DMS 273 (cell line): Measurements from ENCODE around the gene CLIP2.
A peak's percentile ranks its signal among the peaks of the same experiment; 100 is the strongest.
"Not testable (repeated sequence)": the region's sequence is repeated elsewhere in the genome, so short reads cannot be mapped to it uniquely, and the experiment has no call there.

Source experiments
- DNase-seq: peaks from one replicate; lab custom pipeline; 2025; ENCODE audit not compliant: unreplicated experiment; lab: John Stamatoyannopoulos, UW

CLIP2 gene

DNA sequence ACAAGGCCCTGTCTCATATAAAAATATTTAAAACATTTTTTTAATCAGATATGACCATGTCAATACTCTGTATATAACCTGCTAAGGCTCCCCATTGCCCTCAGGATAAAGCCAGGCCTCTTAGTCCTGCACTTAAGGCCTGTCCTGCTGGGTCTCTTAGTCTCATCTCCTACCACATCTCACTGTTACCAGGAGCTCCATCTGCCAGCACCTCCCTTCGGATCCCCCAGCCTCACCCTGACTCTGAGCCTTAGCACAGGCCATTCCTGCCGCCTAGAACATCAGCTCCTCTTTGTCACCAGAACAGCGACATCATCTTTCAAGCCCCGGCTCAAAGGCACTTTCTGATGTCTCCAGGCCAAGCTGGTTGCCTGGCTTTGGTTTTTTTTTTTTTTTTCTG, 138.8 kb downstream of the CLIP2 start:
- no peak for DNase-seq

DNA sequence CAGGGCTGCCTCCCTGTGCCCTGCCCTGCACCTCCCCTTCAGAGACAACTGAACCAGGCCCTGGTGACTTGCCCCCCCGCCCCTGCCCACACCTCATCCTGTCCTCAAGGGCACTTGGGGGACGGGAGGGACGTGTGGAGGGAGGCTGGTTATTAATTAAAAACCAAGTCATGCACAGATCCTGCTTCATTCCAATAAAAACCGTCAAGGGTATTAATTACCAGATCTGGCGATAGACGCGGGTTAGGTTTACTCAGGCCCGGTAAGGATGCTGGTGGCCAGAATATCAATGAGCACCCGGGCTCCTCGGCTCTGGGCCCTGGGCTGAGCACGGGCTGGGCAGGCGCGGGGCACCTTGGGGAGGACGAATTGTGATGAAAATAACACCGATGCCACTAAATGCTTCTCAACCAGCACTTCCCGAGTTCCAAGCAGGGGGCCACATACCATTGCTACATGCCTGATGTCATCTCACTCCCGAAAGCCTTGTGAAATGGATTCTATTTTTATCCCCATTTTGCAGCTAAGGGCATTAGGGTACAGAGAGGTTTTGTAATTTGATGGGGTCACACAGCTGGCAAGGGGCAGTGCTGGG, 140.0 kb downstream of the CLIP2 start:
- DNase-seq, result peak; percentile 39

DNA sequence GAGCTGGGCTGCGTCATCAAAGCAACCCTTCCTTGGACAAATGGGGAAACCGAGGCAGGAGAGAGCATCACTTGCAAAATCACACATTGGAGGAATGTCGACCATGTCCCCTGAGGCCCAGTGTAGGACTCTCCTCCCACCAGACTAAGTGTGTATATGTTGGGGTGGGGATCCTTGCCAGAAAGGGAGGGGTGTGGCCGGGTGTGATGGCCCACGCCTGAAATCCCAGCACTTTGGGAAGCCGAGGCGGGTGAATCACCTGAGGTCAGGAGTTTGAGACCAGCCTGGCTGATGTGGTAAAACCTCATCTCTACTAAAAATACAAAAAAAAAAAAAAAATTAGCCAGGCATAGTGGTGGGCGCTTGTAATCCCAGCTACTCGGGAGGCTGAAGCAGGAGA, 141.2 kb downstream of the CLIP2 start:
- not testable (repeated sequence) for DNase-seq

DNA sequence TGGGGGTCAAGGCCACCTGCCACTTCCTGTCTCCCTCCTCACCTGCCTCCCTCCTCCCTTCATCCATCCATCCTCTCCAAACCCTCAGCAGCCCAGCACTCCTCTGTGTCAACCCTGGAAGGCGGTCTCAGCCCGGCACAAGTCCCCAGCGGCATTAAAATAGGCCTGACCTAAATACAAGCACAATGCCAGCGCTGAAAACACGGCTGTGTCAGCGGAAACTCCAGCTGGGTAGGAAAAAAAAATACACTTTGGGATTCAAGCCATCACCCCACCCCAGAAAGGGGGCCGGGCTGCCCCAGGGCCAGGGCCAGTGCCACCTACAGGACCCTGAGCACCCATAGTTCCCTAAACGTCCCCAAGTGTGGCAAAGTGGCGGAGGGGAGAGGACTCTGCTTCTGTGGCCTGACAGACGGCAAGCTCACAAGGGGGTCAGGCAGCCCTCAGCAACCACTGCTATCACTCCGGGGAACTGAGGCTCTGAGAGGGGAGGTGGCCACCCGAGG, 141.8 kb downstream of the CLIP2 start:
- DNase-seq, result no peak

DNA sequence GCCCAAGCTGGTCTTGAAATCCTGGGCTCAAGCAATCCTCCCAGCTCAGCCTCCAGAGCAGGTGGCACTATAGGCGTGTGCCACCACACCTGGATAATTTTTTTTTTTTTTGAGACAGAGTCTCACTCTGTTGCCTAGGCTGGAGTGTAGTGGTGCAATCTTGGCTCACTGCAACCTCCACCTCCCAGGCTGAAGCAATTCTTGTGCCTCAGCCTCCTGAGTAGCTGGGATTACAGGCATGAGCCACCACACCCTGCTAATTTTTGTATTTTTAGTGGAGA, 148.0 kb downstream of the CLIP2 start:
- DNase-seq, result not testable (repeated sequence)

DNA sequence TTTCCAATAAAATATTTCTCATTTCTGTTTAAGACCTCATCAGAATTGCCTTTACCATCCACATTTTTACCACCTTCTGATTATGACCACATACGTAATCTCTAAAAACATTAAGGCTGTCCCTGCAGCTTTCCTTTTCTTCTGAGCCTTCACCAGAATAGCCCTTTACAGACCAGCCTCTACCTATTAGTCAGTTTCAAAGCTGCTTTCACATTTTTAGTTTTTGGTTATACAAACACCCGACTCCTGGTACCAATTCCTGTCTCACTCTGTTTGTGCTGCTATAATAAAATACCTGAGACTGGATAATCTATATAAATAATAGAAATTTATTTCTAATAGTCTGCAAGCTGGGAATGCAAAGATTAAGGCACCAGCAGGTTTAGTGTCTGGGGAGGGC, 149.1 kb downstream of the CLIP2 start:
- no peak for DNase-seq

DNA sequence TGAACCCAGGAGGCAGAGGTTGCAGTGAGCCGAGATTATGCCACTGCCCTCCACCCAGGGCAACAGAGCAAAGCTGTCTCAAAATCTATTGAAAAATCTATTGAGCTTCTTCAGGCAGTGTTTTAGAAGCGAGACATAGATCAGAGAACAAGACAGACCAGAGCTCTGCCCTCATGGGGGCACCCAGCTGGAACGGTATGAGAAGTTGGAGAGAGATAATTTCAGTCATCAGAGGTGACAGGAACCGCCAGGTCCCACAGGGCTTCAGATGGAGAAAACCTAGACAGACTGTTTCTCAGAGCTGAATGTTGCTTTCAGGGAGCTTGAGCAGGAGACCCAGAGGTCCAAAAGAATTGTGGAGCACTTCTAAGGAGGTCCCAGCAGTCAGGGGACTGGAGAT, 150.3 kb downstream of the CLIP2 start:
- DNase-seq, result no peak

DNA sequence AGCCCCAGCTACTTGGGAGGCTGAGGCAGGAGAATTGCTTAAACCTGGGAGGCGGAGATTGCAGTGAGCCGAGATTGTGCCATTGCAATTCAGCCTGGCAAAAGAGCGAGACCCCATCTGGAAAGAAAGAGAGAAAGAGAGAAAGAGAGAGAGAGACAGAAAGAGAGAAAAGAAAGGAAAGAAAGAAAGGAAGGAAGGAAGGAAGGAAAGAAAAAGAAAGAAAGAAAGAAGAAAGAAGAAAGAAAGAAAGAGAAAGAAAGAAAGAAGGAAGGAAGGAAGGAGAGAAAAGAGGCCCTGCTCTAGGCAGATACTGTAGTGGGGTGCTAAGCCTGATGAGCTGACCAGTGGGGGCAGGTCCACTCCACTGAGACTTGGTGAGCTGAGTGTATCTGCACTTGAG, 150.9 kb downstream of the CLIP2 start:
- DNase-seq, result not testable (repeated sequence)

DNA sequence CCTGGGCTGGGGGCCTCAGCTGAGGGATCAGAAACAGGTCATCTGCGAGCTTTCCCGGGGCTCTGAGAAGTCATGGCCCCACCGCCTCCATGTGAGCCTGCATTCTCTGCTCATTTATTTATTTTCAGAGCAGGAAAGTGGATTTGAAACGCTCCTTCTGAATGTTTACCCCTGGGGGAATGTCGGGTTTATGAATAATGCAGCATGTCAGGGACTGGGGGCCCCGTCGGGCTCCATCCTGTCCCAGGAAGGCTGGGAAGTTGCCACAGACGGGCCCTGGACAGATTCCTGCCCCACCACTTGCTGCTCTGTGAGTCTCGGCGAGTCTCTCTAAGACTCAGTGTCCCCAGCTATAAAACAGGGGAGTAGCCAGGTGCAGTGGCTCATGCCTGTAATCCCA, 152.6 kb downstream of the CLIP2 start:
- no peak for DNase-seq

DNA sequence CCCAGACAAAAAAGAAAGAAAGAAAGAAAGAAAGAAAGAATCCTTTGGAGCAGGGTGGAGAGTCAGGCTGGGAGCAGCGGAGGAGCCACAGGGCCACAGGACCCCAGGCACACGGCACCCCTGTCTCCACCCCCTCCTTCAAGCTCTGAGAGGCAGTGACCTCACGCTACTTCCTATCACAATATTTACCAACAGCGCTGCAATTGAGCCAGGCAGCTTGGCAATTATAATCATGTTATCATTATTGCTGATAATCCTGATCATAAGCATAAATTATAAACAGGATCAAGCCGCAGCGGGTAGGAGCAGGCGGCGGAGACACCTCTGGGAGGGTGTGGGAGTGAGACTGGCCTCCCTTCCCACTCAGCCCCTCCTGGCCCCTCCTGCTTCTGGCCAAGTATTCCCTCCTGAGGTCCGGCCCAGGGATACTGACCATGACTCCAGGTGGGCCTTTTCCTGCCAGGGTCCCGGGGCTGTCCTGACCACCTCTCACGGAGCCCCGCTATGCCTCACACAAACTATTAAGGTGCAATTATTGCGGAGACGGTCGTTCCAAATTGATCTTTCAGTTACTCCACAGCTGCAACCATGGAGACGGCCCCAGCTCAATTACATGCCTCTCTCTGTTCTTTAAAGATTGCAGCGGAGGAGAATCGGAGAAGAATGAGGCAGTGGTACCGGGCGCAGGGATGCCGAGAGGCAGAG, 154.5 kb downstream of the CLIP2 start:
- DNase-seq, result no peak

DNA sequence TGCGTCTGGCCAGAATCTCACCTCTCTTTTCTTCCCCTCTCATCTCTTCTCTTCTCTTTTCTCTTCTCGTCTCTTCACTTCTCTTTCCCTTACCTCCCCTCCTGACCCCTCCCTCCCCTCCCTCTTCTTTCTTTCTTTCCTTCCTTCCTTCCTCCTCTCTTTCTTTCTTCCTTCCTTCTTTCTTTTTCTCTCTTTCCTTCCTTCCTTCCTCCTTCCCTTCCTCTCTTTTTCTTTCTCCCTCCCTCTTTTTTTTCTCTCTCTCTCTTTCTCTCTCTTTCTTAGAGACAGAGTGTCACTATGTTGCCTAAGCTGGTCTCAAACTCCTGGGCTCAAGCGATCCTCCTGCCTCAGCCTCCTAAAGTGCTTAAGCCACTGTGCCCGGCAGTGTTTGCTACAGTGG, 159.9 kb downstream of the CLIP2 start:
- no peak for DNase-seq

DNA sequence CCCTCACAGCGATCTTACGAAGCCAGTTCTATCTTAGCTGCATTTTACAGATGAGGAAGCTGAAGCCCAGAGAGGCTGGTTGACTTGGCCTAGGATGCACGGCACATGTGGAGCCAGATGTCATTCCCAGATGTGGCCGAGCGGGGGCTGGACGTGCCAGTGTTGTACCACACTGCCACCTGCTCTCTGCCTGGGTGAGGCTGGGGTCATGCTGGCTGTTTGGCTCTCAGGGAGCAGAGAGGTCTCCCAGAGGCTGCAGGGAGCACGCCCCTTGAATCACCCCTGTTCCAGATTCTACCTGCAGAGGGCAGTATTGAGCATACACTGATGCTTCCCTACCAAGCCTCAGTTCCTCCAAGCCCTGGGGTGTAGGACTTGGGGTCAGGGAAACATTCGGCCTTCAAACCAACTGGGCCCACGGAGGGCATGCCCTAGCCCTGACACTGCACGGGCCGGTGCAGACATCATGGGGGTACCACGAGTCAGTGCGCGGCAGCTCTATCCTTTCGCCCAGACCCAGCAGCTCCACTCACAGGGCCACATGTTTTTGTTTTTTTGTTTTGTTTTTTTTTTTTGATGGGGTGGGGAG, 160.7 kb downstream of the CLIP2 start:
- peak; percentile 88 for DNase-seq

DNA sequence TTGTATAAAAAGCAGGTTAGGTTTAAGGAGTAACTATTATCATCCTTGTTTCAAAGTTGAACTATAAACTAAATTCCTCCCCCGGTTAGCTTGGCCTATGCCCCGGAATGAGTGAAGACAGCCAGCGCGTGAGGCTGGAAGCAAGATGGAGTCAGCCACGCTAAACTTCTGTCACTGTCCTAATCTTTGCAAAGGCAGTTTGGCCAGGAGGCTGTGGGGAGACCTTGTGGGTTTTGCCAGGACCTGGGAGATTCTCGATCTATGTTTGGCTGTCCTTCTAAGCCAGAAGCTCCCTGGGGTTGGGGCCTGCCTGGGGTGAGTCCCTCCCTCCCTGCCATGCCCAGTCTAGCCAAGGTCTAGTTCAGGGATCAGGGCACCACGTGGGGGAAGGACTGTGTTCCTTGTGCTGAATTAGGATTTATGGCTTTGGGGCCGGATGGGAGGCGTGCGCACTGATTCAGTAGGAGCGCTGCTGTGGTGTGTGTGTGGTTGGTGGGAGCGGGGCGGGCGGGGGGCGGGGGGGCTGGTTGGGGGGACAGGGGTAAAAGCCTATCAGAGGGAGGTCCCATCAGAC, 163.6 kb downstream of the CLIP2 start:
- DNase-seq, result peak; percentile 49

DNA sequence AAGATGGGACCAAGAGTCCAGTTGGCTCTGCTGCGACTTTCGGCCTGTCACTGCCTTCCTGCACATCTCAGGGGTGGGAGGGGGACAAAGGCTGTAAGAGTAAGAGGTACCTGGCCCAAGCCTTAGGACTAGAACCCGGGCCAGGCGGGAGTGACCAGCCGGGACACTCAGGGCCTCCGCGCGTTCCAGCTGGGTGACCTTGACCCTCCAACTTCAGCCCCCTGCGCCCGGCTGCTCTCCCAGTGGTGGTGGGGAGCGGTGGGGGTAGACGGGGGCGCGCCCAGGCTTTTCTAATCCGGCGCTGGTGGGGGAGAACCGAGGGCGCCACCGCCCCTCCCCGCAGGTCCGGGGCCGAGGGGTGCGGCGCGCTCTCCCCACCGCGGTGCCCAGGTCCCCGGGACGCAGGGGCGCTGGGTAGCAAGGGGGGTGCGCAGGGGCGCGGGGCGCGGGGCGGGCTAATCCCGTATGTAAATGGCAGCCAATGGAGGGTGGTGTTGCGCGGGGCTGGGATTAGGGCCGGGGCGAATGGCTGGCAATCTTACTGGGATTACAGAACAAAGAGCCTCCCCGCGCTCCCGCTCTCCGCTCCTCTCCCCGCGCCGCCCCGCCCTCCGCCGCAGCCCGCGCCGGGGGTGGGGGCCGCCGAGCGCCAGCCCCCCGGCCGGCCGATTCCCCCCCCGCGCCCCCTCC, 164.3 kb downstream of the CLIP2 start, which contains the start of gene GTF2IRD1:
Gene GTF2IRD1, plus strand, starts transcription at position 585 of the 690 bp plus-strand sequence. CDS start 54,175 bp downstream, outside the sequence.
- peak; percentile 92 for DNase-seq

DNA sequence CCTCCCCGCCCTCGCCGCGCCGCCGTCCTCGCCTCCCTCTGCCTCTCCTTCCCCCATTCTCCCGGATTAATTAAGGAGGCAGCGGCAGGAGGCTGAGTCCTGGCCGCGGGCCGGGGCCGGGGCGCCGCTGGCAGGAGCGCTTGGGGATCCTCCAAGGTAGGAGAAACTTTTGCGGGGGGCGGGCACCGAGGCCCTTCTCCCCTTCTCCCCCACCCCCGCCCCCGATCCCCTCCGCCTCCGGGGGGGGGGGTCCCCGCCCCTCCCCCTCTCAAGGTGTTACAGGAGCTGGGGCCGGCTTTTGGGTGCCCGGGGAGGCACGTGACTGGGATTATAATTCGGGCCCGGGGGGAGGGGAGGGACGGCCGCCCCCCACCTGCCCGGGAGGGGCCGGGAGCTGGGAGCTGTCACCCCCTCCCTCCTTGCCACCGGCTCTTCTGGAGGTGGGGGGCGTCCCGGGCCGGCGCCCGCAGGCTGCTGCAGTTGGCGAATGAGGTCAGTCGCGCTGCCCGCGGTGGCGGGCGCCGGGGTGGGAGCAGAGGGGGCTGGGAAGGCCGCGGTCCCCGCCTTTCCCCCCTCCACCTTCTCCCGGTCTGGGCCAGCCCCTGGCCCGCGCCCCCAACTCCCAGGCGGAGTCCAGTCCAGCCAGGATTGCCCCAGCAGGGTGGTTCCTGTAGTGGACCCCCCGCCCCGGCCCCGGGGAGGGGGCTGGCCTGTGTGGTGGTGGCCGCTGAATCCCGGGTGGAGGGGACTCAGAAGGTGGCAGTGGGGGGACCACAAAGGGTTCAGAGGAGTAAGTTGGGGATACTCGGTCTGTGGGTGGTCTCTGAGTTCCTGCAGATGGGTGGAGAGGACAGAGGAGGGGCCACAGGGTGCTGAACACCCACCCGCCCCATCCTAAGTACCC, 165.1 kb downstream of the CLIP2 start:
- DNase-seq, result peak; percentile 63

DNA sequence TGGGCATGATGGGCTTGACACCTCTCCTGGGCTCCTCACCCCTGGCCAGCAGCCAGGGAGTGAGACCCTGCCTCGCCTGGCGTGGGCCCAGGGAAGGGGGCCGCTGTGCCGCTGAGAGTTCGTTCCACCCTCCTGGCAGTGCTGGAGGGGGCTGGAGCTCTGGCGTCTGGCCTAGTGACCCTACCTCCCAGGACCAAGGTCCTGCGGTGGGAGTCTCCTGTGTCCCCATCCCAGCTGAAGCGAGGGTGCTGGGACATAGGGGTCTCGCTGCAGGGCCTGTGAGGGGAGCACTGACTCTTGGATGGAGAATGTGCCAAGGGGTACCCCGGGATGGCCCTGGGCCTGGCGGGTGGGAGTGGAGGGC, 165.7 kb downstream of the CLIP2 start:
- no peak for DNase-seq

DNA sequence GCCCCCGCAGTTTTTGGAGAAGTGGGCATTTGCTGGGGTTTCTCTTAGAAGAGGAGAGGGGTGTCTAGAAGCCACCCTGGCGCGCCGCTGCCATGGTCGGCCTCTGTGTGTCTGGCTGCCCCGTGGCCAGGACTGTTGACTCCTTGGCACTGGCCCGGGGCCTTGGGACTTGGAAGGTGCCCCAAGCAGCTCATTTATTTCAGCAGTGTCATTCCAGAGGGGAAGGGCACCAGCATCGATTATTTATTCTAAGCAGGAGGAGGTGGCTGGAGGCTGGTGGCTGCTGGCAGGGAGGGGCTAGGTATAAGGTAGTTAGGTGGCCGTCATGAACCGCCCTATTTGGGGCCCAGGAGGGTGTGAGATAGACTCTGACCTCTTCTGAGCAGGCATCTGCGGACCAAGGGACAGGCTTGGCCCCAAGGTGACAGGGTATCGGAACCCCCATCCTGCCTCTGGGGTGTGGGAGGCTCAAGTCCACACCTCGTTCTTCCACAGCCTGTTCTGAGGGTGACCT, 166.1 kb downstream of the CLIP2 start:
- no peak for DNase-seq
